Stimulated activated CD8-positive, alpha-beta memory T cell treated with anti-CD3 and anti-CD28 coated beads, Interleukin-4, amount 100 ng/mL, for 1 hour (primary cell): ENCODE data around the gene SCYGR8.
"Not testable (repeated sequence)": the region's sequence is repeated elsewhere in the genome, so short reads cannot be mapped to it uniquely, and the experiment has no call there.

Experiments
- DNase-seq, 2 donors: peaks; one replicate each; pipeline ENCODE4 v3.0.0-alpha.2; 2020; ENCODE audit warnings: low read depth in 2 of 2, low spot score in 1 of 2

The SCYGR8 gene

GRCh38 chr2:227745594-227745993 is at the start of gene SCYGR8:
SCYGR8 (plus strand) TSS chr2:227745894; CDS start chr2:227745894, 0 bp downstream.
- no peak for DNase-seq

GRCh38 chr2:227696990-227697679 is 48.6 kb upstream of the SCYGR8 start:
- DNase-seq = no peak

- DNase-seq = no peak
These were observed 44.1 kb upstream of the SCYGR8 start for GRCh38 chr2:227701556-227701955.

- DNase-seq = no peak
These were observed 42.4 kb upstream of the SCYGR8 start for GRCh38 chr2:227703280-227703732.

- DNase-seq = no peak
These were observed 41.7 kb upstream of the SCYGR8 start for GRCh38 chr2:227703961-227704360.

GRCh38 chr2:227706859-227707258 is 38.8 kb upstream of the SCYGR8 start:
- DNase-seq = no peak

GRCh38 chr2:227707390-227707789 is 38.3 kb upstream of the SCYGR8 start:
- no peak for DNase-seq

- DNase-seq = no peak
These were observed 34.7 kb upstream of the SCYGR8 start for GRCh38 chr2:227710986-227711385.

- no peak for DNase-seq
These were observed 32.4 kb upstream of the SCYGR8 start for GRCh38 chr2:227713291-227713690.

- DNase-seq = no peak
These were observed 29.2 kb upstream of the SCYGR8 start for GRCh38 chr2:227716501-227716900.

GRCh38 chr2:227717687-227718567 is 27.8 kb upstream of the SCYGR8 start, which contains the start of gene SLC19A3:
SLC19A3 (minus strand) TSS chr2:227718028; CDS start chr2:227702318, 15,710 bp downstream.
- no peak for DNase-seq

- DNase-seq = no peak
These were observed 26.1 kb upstream of the SCYGR8 start for GRCh38 chr2:227719641-227720040.

GRCh38 chr2:227720680-227721079 is 25.0 kb upstream of the SCYGR8 start:
- no peak for DNase-seq

GRCh38 chr2:227722821-227723220 is 22.9 kb upstream of the SCYGR8 start:
- not testable (repeated sequence) for DNase-seq

- DNase-seq = no peak
These were observed 21.2 kb upstream of the SCYGR8 start, which contains the start of gene SCYGR6 for GRCh38 chr2:227724394-227725039. SCYGR6 (minus strand) TSS chr2:227724757; CDS start chr2:227724757, 0 bp downstream.

GRCh38 chr2:227728035-227728434 is 17.7 kb upstream of the SCYGR8 start, which contains the start of gene SCYGR7:
SCYGR7 (plus strand) TSS chr2:227728335; CDS start chr2:227728335, 0 bp downstream.
- DNase-seq = no peak

- no peak for DNase-seq
These were observed 6.3 kb upstream of the SCYGR8 start for GRCh38 chr2:227739351-227739750.

- not testable (repeated sequence) for DNase-seq
These were observed 5.0 kb upstream of the SCYGR8 start for GRCh38 chr2:227740705-227741104.

- no peak for DNase-seq
These were observed 2.4 kb downstream of the SCYGR8 start for GRCh38 chr2:227748079-227748478.

- not testable (repeated sequence) for DNase-seq
These were observed 10.6 kb downstream of the SCYGR8 start for GRCh38 chr2:227756261-227756660.

- DNase-seq = no peak
These were observed 13.9 kb downstream of the SCYGR8 start for GRCh38 chr2:227759411-227760118.
